ENCODE results near the gene B4GALT6. TPM values are rescaled to one million over a fixed set of nuclear protein-coding genes. Genes with fewer than 3 reads are reported as not detected.

B4GALT6 gene
- total RNA-seq, 3 donors from 2014 or later (not counting 1 experiment from before 2014, with no cell fraction given) = 18.6 to 33.0 (median 20.6) TPM

DNA sequence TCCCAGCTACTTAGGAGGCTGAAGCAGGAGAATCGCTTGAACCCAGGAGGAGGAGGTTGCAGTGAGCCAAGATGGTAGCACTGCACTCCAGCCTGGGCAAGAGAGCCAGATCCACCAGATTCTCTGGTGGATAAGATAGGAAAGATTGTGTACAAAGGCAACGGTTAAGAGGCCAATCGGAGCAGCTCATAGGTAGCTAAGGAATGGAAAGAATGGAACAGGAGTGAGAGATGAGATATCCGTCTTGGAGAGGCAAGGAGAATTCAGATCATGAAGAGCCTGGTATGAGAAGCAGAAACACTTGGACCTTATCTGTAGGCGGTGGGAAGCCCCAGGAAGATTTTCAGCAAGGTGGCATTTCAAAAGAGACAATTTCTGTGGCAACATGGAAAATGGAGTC, 65.6 kb downstream of the B4GALT6 start:
- Mint-ChIP-seq H3K27me3 (ENCODE audit: low read depth in 2 of 2) (peaks cover 0 to 1% of the 10 kb centered on the region in 2 donors), H3K4me3 (no peak overlapping the region), H3K4me1 (peaks cover 0 to 6% of the 10 kb centered on the region in 2 donors), H3K27ac (peak overlapping the region in 1 of 2 donors; percentile 22), H3K36me3 (no peaks in the 10 kb centered on the region), H3K9me3 (no peaks in the 10 kb centered on the region)
- DNase-seq (no peak), ATAC-seq (no peak)
- H3K9me3 ChIP-seq (ENCODE audit: control insufficient read depth, insufficient read depth, low read length) = no peaks in the 10 kb centered on the region
- TF ChIP-seq, protein P1, sequence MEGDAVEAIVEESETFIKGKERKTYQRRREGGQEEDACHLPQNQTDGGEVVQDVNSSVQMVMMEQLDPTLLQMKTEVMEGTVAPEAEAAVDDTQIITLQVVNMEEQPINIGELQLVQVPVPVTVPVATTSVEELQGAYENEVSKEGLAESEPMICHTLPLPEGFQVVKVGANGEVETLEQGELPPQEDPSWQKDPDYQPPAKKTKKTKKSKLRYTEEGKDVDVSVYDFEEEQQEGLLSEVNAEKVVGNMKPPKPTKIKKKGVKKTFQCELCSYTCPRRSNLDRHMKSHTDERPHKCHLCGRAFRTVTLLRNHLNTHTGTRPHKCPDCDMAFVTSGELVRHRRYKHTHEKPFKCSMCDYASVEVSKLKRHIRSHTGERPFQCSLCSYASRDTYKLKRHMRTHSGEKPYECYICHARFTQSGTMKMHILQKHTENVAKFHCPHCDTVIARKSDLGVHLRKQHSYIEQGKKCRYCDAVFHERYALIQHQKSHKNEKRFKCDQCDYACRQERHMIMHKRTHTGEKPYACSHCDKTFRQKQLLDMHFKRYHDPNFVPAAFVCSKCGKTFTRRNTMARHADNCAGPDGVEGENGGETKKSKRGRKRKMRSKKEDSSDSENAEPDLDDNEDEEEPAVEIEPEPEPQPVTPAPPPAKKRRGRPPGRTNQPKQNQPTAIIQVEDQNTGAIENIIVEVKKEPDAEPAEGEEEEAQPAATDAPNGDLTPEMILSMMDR (IDR thresholded peaks at IDR 0.05) = no peak
- intact Hi-C loops (cut with micrococcal nuclease) = no loop called here
- H3K4me1 ChIP-seq (ENCODE audit: control insufficient read depth, insufficient read depth, low read length) = no peaks in the 10 kb centered on the region
- H3K27me3 ChIP-seq (ENCODE audit: control insufficient read depth, insufficient read depth, low read length) = no peaks in the 10 kb centered on the region
- H3K36me3 ChIP-seq (ENCODE audit: control insufficient read depth, insufficient read depth, low read length) = no peaks in the 10 kb centered on the region
- no peak overlapping the region for H3K4me3 ChIP-seq (ENCODE audit: low read length)
- H3K27ac ChIP-seq (ENCODE audit: low read length) = no peak overlapping the region
- 96% methylated on average over 5 of the region's 5 CpGs for WGBS (ENCODE audit: insufficient coverage)

DNA sequence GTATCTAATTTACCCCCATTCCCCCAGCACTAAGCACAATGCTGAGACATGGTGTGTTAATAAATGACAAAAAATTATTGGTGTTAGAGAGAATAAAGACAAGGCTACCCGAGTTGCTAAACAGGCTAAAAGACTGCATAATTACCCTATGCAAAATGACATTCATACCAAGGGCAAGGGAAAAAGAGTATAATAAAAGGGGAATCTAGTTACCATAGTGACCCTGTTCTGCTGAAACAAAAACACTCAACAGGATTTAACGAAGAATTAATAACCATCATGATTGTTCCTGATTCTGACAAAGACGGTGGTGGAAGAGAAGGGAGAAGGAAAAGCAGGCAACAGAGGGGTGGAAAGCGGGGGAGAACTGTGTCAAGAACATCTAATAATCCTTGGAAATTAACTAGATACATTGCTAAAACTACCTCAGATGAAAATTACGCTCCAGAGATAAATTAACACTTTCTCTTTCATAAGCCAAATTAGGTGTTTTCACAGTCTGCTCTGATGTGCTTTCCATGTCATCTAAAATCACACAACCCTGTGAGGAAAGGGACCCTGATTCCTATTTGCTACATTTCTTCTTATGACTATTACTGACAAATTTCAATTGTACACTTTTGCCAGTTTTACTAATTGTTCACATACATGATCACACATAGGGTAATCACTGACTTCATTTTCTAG, 67.2 kb downstream of the B4GALT6 start:
- TF ChIP-seq, protein P1 (IDR thresholded peaks at IDR 0.05) = no peak
- no peaks in the 10 kb centered on the region for H3K9me3 Mint-ChIP-seq
- no peak for ATAC-seq
- H3K4me3 ChIP-seq (ENCODE audit: low read length) = no peak overlapping the region
- H3K4me1 ChIP-seq (ENCODE audit: control insufficient read depth, insufficient read depth, low read length) = no peaks in the 10 kb centered on the region
- no peak overlapping the region for H3K27ac Mint-ChIP-seq
- intact Hi-C loops (cut with micrococcal nuclease) = no loop called here
- H3K36me3 ChIP-seq (ENCODE audit: control insufficient read depth, insufficient read depth, low read length) = no peaks in the 10 kb centered on the region
- no peak overlapping the region for H3K27ac ChIP-seq (ENCODE audit: low read length)
- H3K27me3 Mint-ChIP-seq (ENCODE audit: low read depth in 2 of 2) = peaks cover 0 to 2% of the 10 kb centered on the region in 2 donors
- H3K4me1 Mint-ChIP-seq = peaks cover 0 to 6% of the 10 kb centered on the region in 2 donors
- no peaks in the 10 kb centered on the region for H3K27me3 ChIP-seq (ENCODE audit: control insufficient read depth, insufficient read depth, low read length)
- no peaks in the 10 kb centered on the region for H3K36me3 Mint-ChIP-seq
- no peak overlapping the region for H3K4me3 Mint-ChIP-seq
- no peaks in the 10 kb centered on the region for H3K9me3 ChIP-seq (ENCODE audit: control insufficient read depth, insufficient read depth, low read length)
- no peak for DNase-seq
- WGBS (ENCODE audit: insufficient coverage) = 58% methylated on average over 3 of the region's 5 CpGs

DNA sequence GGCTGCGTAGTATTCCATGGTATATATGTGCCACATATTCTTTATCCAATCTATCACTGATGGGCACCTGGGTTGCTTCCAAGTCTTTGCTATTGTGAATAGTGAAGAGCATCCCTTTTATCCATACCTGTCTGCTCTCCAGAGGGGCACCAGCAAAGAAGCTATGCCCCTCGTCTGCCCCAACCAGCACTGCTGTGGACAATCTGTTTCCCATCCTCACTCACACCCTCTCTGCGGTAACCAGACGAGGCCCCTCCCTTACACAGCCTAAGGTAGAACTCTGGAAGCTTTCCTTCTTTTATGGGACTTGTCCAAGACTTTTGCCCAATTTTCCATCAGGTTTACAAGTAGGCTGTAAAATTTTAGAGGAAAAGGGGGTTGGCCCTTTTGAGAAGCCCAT, 67.8 kb downstream of the B4GALT6 start:
- no peak overlapping the region for H3K27ac Mint-ChIP-seq
- WGBS (ENCODE audit: insufficient coverage) = 90% methylated on average over 4 of the region's 4 CpGs
- H3K36me3 Mint-ChIP-seq = no peaks in the 10 kb centered on the region
- H3K27me3 Mint-ChIP-seq (ENCODE audit: low read depth in 2 of 2) = peaks cover 0 to 2% of the 10 kb centered on the region in 2 donors
- H3K4me3 Mint-ChIP-seq = no peak overlapping the region
- no peak for ATAC-seq
- no peak for DNase-seq
- no peaks in the 10 kb centered on the region for H3K9me3 ChIP-seq (ENCODE audit: control insufficient read depth, insufficient read depth, low read length)
- H3K36me3 ChIP-seq (ENCODE audit: control insufficient read depth, insufficient read depth, low read length) = no peaks in the 10 kb centered on the region
- intact Hi-C loops (cut with micrococcal nuclease) = no loop called here
- no peaks in the 10 kb centered on the region for H3K9me3 Mint-ChIP-seq
- H3K27me3 ChIP-seq (ENCODE audit: control insufficient read depth, insufficient read depth, low read length) = no peaks in the 10 kb centered on the region
- H3K27ac ChIP-seq (ENCODE audit: low read length) = no peak overlapping the region
- no peak overlapping the region for H3K4me3 ChIP-seq (ENCODE audit: low read length)
- H3K4me1 ChIP-seq (ENCODE audit: control insufficient read depth, insufficient read depth, low read length) = no peaks in the 10 kb centered on the region
- TF ChIP-seq, protein P1 (IDR thresholded peaks at IDR 0.05) = no peak
- peaks cover 0 to 6% of the 10 kb centered on the region in 2 donors for H3K4me1 Mint-ChIP-seq

DNA sequence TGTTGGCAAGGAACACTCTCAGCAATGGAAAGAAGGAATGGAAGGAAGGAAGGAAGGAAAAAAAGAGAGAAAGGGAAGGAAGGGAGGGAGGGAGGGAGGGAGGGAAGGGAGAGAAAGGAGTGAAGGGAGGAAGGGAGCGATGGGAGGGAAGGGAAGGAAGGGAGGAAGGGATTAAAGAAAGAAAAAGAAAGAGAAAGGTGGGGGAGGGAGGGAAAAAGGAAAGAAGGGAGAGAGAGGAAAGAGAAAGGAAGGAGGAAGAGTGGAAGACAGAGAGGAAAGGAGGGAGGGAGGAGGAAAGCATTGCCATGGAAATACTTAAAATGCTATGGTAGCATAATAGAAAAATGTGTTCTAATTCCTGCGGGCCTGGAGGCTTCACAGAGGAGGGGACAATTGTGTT, 70.3 kb downstream of the B4GALT6 start:
- no peaks in the 10 kb centered on the region for H3K36me3 ChIP-seq (ENCODE audit: control insufficient read depth, insufficient read depth, low read length)
- no peaks in the 10 kb centered on the region for H3K4me1 ChIP-seq (ENCODE audit: control insufficient read depth, insufficient read depth, low read length)
- 88% methylated on average over 2 of the region's 2 CpGs for WGBS (ENCODE audit: insufficient coverage)
- Mint-ChIP-seq H3K27ac (no peak overlapping the region), H3K36me3 (no peaks in the 10 kb centered on the region), H3K4me1 (peaks cover 12 to 13% of the 10 kb centered on the region in 2 donors), H3K27me3 (ENCODE audit: low read depth in 2 of 2) (peaks cover 0 to 2% of the 10 kb centered on the region in 2 donors), H3K9me3 (no peaks in the 10 kb centered on the region), H3K4me3 (no peak overlapping the region)
- DNase-seq = no peak
- no peaks in the 10 kb centered on the region for H3K27me3 ChIP-seq (ENCODE audit: control insufficient read depth, insufficient read depth, low read length)
- no peak overlapping the region for H3K27ac ChIP-seq (ENCODE audit: low read length)
- H3K9me3 ChIP-seq (ENCODE audit: control insufficient read depth, insufficient read depth, low read length) = no peaks in the 10 kb centered on the region
- no peak for ATAC-seq
- TF ChIP-seq, protein P1 (IDR thresholded peaks at IDR 0.05) = no peak
- no peak overlapping the region for H3K4me3 ChIP-seq (ENCODE audit: low read length)
- intact Hi-C loops (cut with micrococcal nuclease) = no loop called here
